HL-60/S4 treated with retinoic acid at 250 ng/mL for 4 days and 3 days (cell line): Measurements from ENCODE around the gene SIGMAR1.

Experiments used
- in situ Hi-C: fragments of 300-500 bp; cut with MboI; formaldehyde crosslinking; loops from 2 replicates; pipeline ENCODE4 v1.7.0; 2022; ENCODE audit warnings: low sequenced_read_pairs

Gene SIGMAR1

GRCh38 chr9:34633851-34634550, 3.6 kb downstream of the SIGMAR1 start:
- in situ Hi-C loops = no loop called here

GRCh38 chr9:34633166-34633565, 4.4 kb downstream of the SIGMAR1 start:
- in situ Hi-C loops = no loop called here

GRCh38 chr9:34630402-34631154, 7.0 kb downstream of the SIGMAR1 start:
- in situ Hi-C loops = no loop called here

- in situ Hi-C loops = no loop called here
Measured at GRCh38 chr9:34629491-34629808, 8.1 kb downstream of the SIGMAR1 start.

GRCh38 chr9:34628656-34629490, 8.7 kb downstream of the SIGMAR1 start, which contains the start of gene ARID3C:
Gene ARID3C (minus strand): TSS chr9:34629066. CDS start chr9:34628014, 1,052 bp downstream.
- in situ Hi-C loops = no loop called here

GRCh38 chr9:34627716-34628655, 9.6 kb downstream of the SIGMAR1 start:
- in situ Hi-C loops = no loop called here

GRCh38 chr9:34625186-34625486, 12.5 kb downstream of the SIGMAR1 start:
- in situ Hi-C loops = no loop called here

- in situ Hi-C loops = no loop called here
Measured at GRCh38 chr9:34624475-34625185, 13.0 kb downstream of the SIGMAR1 start.

- in situ Hi-C loops = no loop called here
Measured at GRCh38 chr9:34623374-34624235, 14.0 kb downstream of the SIGMAR1 start.

- in situ Hi-C loops = no loop called here
Measured at GRCh38 chr9:34620061-34620994, 17.3 kb downstream of the SIGMAR1 start, which contains the start of gene DCTN3. Gene DCTN3 (minus strand): TSS chr9:34620495. CDS start chr9:34620464, 31 bp downstream.

- in situ Hi-C loops = no loop called here
Measured at GRCh38 chr9:34615132-34615531, 22.5 kb downstream of the SIGMAR1 start.

GRCh38 chr9:34612788-34613390, 24.7 kb downstream of the SIGMAR1 start:
- in situ Hi-C loops = no loop called here

GRCh38 chr9:34611811-34612787, 25.5 kb downstream of the SIGMAR1 start, which contains the start of gene RPP25L:
Gene RPP25L (minus strand): TSS chr9:34612097. CDS start chr9:34611296, 801 bp downstream.
- in situ Hi-C loops = no loop called here

- in situ Hi-C loops = no loop called here
Measured at GRCh38 chr9:34611251-34611810, 26.3 kb downstream of the SIGMAR1 start.

GRCh38 chr9:34610434-34611206, 27.0 kb downstream of the SIGMAR1 start:
- in situ Hi-C loops = no loop called here
